Measurements from ENCODE around the gene PRPS1.

- TF ChIP-seq POLR2A (IDR thresholded peaks at IDR 0.05; ENCODE audit: low read length) (no peak), GATA1 (IDR thresholded peaks at IDR 0.05; ENCODE audit: low read depth, low read length) (no peak)
Measured at GRCh38 chrX:107624893-107625292, 3.4 kb upstream of the PRPS1 start.

Measured in erythroblast (primary cell).